Endothelial cell of umbilical vein (primary cell): ENCODE measurements around the gene NECTIN3. TPM values are rescaled to one million over a fixed set of nuclear protein-coding genes. Genes with fewer than 3 reads are reported as not detected.

Source experiments
- BruUV-seq: library from RNA; stranded (reverse); fragments of 400-500 nt; replicated peaks from 2 replicates; lab custom pipeline; 2021; lab: Mats Ljungman, UMichigan
- CTCF ChIA-PET: fragments of 300-600, 350-600 bp; sonication (Branson Sonifier 250); formaldehyde crosslinking; loops from one replicate; lab custom pipeline; 2021; ENCODE audit warnings: antibody characterized with exemption, inconsistent platforms; lab: Charles Lee
- POLR2A ChIA-PET: fragments of 300-600, 350-600 bp; sonication (Branson Sonifier 250); formaldehyde crosslinking; loops from one replicate; lab custom pipeline; 2021; ENCODE audit warnings: antibody characterized with exemption, inconsistent platforms; lab: Charles Lee
- DNase-seq: peaks from one replicate; pipeline ENCODE4 v3.0.0-alpha.2; 2011; ENCODE audit warnings: low read depth, low spot score
- FAIRE-seq: peaks from 2 replicates; lab custom pipeline; 2011; peaks lifted over from hg19 to GRCh38; lab: Jason Lieb, UNC
- H2AFZ ChIP-seq: 2 replicates; pipeline ENCODE4 v1.6.0; 2012; ENCODE audit warnings: low read depth, low read length, control low read depth, inconsistent platforms
- H3K27ac ChIP-seq: 2 replicates; pipeline ENCODE4 v1.5.1; 2011; ENCODE audit warnings: low read depth, mild to moderate bottlenecking, control low read depth, low read length, moderate library complexity; ENCODE audit not compliant: insufficient read depth
- H3K27me3 ChIP-seq, 2 experiments: 2 replicates each; pipeline versions ENCODE4 v1.6.0 to v1.6.1; 2011; ENCODE audit warnings: low read length in 2 of 2, mixed read lengths in 1 of 2; ENCODE audit not compliant: control insufficient read depth in 2 of 2, insufficient read depth in 2 of 2
- H3K36me3 ChIP-seq, 2 experiments: 2 replicates in 1 of 2; 3 replicates in 1 of 2; pipeline ENCODE4 v1.5.1; 2011; ENCODE audit warnings: low read length in 2 of 2, mild to moderate bottlenecking in 1 of 2, moderate library complexity in 1 of 2; ENCODE audit not compliant: control insufficient read depth in 2 of 2, insufficient read depth in 2 of 2; ENCODE audit errors: extremely low read depth in 1 of 2
- H3K4me1 ChIP-seq: 3 replicates; pipeline ENCODE4 v1.5.1; 2011; ENCODE audit warnings: mild to moderate bottlenecking, low read length; ENCODE audit not compliant: control insufficient read depth, insufficient read depth; ENCODE audit errors: extremely low read depth
- H3K4me2 ChIP-seq: 2 replicates; pipeline ENCODE4 v1.6.1; 2011; ENCODE audit warnings: low read length, control low read depth, mixed read lengths; ENCODE audit not compliant: insufficient read depth
- H3K4me3 ChIP-seq, 3 experiments: fragments of 200-600 bp in 1 of 3; sonication (generic), shearing (Covaris generic) in 1 of 3; replicated peaks in 1 of 3; 2 replicates each; pipeline ENCODE4 v1.5.1; 2011 to 2016; ENCODE audit warnings: control low read depth in 3 of 3, low read length in 3 of 3, mild to moderate bottlenecking in 2 of 3, inconsistent platforms in 1 of 3, low read depth in 1 of 3, moderate library complexity in 1 of 3; ENCODE audit not compliant: insufficient read depth in 1 of 3
- H3K79me2 ChIP-seq: 2 replicates; pipeline ENCODE4 v1.6.0; 2012; ENCODE audit warnings: low read length, inconsistent platforms; ENCODE audit not compliant: control insufficient read depth, insufficient read depth
- H3K9ac ChIP-seq: replicated peaks from 2 replicates; pipeline ENCODE3; 2011; ENCODE audit warnings: low read length, control low read depth; ENCODE audit not compliant: insufficient read depth; ENCODE audit errors: extremely low read depth
- H3K9me1 ChIP-seq: replicated peaks from 3 replicates; pipeline ENCODE4 v1.6.0; 2011; ENCODE audit warnings: mild to moderate bottlenecking, low read length; ENCODE audit not compliant: control insufficient read depth, insufficient read depth; ENCODE audit errors: extremely low read depth
- H3K9me3 ChIP-seq: replicated peaks from 2 replicates; pipeline ENCODE4 v1.5.1; 2012; ENCODE audit warnings: low read length, inconsistent platforms; ENCODE audit not compliant: control insufficient read depth, insufficient read depth
- H4K20me1 ChIP-seq: replicated peaks from 2 replicates; pipeline ENCODE3; 2011; ENCODE audit warnings: mild to moderate bottlenecking, low read length; ENCODE audit not compliant: control insufficient read depth, insufficient read depth; ENCODE audit errors: extremely low read depth
- EZH2 ChIP-seq: IDR thresholded peaks from 2 replicates; pipeline ENCODE4 v1.6.1; 2012; ENCODE audit warnings: borderline replicate concordance, low read depth, mild to moderate bottlenecking, moderate library complexity, low read length, inconsistent platforms; ENCODE audit not compliant: severe bottlenecking
- FOS ChIP-seq: IDR thresholded peaks from 2 replicates; pipeline ENCODE4 v1.6.1; 2011; ENCODE audit warnings: mild to moderate bottlenecking, low read length, moderate library complexity, borderline replicate concordance; ENCODE audit not compliant: insufficient read depth
- GATA2 ChIP-seq: IDR thresholded peaks from 2 replicates; pipeline ENCODE4 v1.7.0; 2011; ENCODE audit warnings: low read depth, mild to moderate bottlenecking, moderate library complexity, mixed read lengths, low read length; ENCODE audit not compliant: insufficient read length, insufficient read depth
- JUN ChIP-seq: IDR thresholded peaks from 2 replicates; pipeline ENCODE4 v1.6.1; 2011; ENCODE audit warnings: borderline replicate concordance, low read depth; ENCODE audit not compliant: insufficient read length, insufficient read depth
- MYC ChIP-seq: IDR thresholded peaks from one replicate; pipeline ENCODE4 v1.6.1; 2011; ENCODE audit warnings: mild to moderate bottlenecking, low read depth, low read length
- POLR2A ChIP-seq: IDR thresholded peaks from 2 replicates; pipeline ENCODE4 v1.6.1; 2012; ENCODE audit warnings: low read depth, mild to moderate bottlenecking, control low read depth, low read length
- POLR2AphosphoS5 ChIP-seq: IDR thresholded peaks from 2 replicates; pipeline ENCODE4 v1.6.1; 2012; ENCODE audit warnings: low read depth, mild to moderate bottlenecking, control low read depth, low read length, moderate library complexity; ENCODE audit not compliant: insufficient read depth
- dilution Hi-C: fragments of 300-500 bp; cut with MboI; formaldehyde crosslinking; loops from one replicate; pipeline ENCODE4 v1.15.0; 2019; ENCODE audit warnings: low sequenced_read_pairs; ENCODE audit not compliant: extremely low pct_ligation_motif_present
- intact Hi-C: fragments of 100-400 bp; cut with micrococcal nuclease; formaldehyde crosslinking; loops from one replicate; pipeline ENCODE4 v1.10.0; 2022
- polyA plus RNA-seq, 4 experiments: library from polyadenylated mRNA; depleted of rRNA in 3 of 4; stranded (reverse) in 3 of 4; unstranded in 1 of 4; fragments of >200 nt; gene quantifications; 2 replicates each; pipeline versions ENCODE4 v1.2.1 to v1.2.3, GENCODE V29; 2011 to 2012; ENCODE audit warnings: missing spikeins in 1 of 4
- total RNA-seq: library from RNA; stranded (reverse); gene quantifications from 2 replicates; pipeline ENCODE4 v1.2.3, GENCODE V29; 2021
- TF ChIP-seq, protein P1 (sequence below): IDR thresholded peaks from 2 replicates; pipeline ENCODE4 v1.6.1; 2011; ENCODE audit not compliant: insufficient read depth, insufficient read length
- TF ChIP-seq, protein P2 (sequence below), 2 donors: IDR thresholded peaks; 1 replicate in 1 of 2; 2 replicates in 1 of 2; pipeline ENCODE4 v1.5.1; 2011; ENCODE audit warnings: low read length in 2 of 2, mild to moderate bottlenecking in 2 of 2, moderate library complexity in 2 of 2, control low read depth in 1 of 2, inconsistent platforms in 1 of 2, low read depth in 1 of 2; ENCODE audit not compliant: insufficient read depth in 1 of 2; ENCODE audit errors: extremely low read depth in 1 of 2

Gene NECTIN3
- total and polyA plus RNA-seq, 2 donors (not counting 3 experiments of a cell fraction or from before 2014, with no cell fraction given) = 14.3 to 26.9 TPM

DNA sequence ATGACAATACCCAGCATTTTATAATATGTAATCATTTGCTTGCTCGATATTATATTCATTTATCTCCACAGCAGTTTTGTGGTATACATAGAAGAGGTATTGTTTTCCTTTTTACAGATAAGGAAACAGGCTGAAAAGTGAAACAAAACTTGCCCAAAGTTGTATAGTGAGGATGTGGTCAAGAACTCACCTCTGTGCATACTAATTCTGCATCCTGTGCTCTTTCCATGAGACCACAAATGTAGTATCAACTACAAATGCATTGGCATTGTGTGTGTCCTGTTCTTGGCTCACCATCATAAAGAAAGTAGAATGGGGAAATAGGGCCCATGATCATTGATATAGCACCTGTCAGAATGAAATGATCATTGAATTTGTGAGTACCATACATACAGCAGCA is 167.3 kb downstream of the NECTIN3 start:
- H3K27me3 ChIP-seq = no peaks in the 10 kb centered on the region
- no peaks in the 10 kb centered on the region for H3K9me1 ChIP-seq
- TF ChIP-seq, protein P1, sequence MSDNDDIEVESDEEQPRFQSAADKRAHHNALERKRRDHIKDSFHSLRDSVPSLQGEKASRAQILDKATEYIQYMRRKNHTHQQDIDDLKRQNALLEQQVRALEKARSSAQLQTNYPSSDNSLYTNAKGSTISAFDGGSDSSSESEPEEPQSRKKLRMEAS = no peak
- H4K20me1 ChIP-seq = no peaks in the 10 kb centered on the region
- H3K27ac ChIP-seq = no peak overlapping the region
- no peak overlapping the region for H2AFZ ChIP-seq
- no peak for FAIRE-seq
- H3K4me3 ChIP-seq = no peak overlapping the region
- H3K79me2 ChIP-seq = no peaks in the 10 kb centered on the region
- no peaks in the 10 kb centered on the region for H3K9me3 ChIP-seq
- no peaks in the 10 kb centered on the region for H3K36me3 ChIP-seq
- dilution Hi-C loops (no loop called here), intact Hi-C loops (no loop called here)
- CTCF ChIA-PET = no interaction called here
- DNase-seq = no peak
- no peak overlapping the region for H3K9ac ChIP-seq
- POLR2A ChIA-PET = no interaction called here
- H3K4me2 ChIP-seq = no peak overlapping the region
- no TSS peak for BruUV-seq
- no peaks in the 10 kb centered on the region for H3K4me1 ChIP-seq

DNA sequence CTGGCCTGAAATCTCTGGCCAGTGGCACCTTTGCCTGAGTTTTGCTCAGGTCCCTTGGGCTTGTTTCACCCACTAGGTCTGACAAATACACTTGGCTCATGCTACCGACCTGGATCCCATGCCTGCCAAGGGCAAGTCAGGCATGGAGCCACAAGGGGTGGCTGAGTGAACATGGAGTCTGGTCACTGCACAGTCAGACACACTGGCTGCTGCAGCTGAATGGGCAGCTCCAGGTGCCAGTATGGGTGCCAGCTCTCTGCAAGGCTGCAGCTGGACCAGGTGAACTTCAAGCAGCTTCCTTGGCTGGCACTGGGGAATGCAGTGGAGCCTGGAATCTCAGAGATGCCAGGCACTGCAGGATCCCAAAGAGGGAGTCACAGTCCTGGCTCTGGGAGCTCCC is 170.3 kb downstream of the NECTIN3 start:
- H3K9me3 ChIP-seq = no peaks in the 10 kb centered on the region
- H3K4me1 ChIP-seq = no peaks in the 10 kb centered on the region
- H3K36me3 ChIP-seq = no peaks in the 10 kb centered on the region
- FAIRE-seq (no peak), DNase-seq (no peak)
- POLR2A ChIA-PET = no interaction called here
- CTCF ChIA-PET = no interaction called here
- H3K9ac ChIP-seq = no peak overlapping the region
- H3K9me1 ChIP-seq = no peaks in the 10 kb centered on the region
- TF ChIP-seq FOS (no peak), POLR2A (no peak), EZH2 (no peak), MYC (no peak), POLR2AphosphoS5 (no peak), GATA2 (no peak), JUN (no peak)
- TF ChIP-seq, protein P1 = no peak
- TF ChIP-seq, protein P2, sequence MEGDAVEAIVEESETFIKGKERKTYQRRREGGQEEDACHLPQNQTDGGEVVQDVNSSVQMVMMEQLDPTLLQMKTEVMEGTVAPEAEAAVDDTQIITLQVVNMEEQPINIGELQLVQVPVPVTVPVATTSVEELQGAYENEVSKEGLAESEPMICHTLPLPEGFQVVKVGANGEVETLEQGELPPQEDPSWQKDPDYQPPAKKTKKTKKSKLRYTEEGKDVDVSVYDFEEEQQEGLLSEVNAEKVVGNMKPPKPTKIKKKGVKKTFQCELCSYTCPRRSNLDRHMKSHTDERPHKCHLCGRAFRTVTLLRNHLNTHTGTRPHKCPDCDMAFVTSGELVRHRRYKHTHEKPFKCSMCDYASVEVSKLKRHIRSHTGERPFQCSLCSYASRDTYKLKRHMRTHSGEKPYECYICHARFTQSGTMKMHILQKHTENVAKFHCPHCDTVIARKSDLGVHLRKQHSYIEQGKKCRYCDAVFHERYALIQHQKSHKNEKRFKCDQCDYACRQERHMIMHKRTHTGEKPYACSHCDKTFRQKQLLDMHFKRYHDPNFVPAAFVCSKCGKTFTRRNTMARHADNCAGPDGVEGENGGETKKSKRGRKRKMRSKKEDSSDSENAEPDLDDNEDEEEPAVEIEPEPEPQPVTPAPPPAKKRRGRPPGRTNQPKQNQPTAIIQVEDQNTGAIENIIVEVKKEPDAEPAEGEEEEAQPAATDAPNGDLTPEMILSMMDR (IDR thresholded peaks at IDR 0.05; ENCODE audit: extremely low read depth in 1 of 2, insufficient read depth in 1 of 2, low read depth in 1 of 2, low read length in 2 of 2) = no peak
- H4K20me1 ChIP-seq = no peaks in the 10 kb centered on the region
- H3K4me3 ChIP-seq = no peak overlapping the region
- no peaks in the 10 kb centered on the region for H3K79me2 ChIP-seq
- dilution Hi-C loops (no loop called here), intact Hi-C loops (no loop called here)
- H2AFZ ChIP-seq = no peak overlapping the region
- BruUV-seq = no TSS peak
- H3K4me2 ChIP-seq = no peak overlapping the region
- H3K27ac ChIP-seq = no peak overlapping the region
- no peaks in the 10 kb centered on the region for H3K27me3 ChIP-seq
